ENCODE data around the gene CNKSR3.

Gene CNKSR3

GRCh38 chr6:154479351-154479769, 31.1 kb downstream of the CNKSR3 start:
- ATAC-seq = peak; percentile 71
- no peak for TF ChIP-seq OSR1 (CRISPR knock-in tag; IDR thresholded peaks at IDR 0.05)
- peak; percentile 25; the same call in 1 of the 2 replicates for TF ChIP-seq ISL1 (CRISPR knock-in tag; IDR thresholded peaks at IDR 0.05)
- peak; percentile 91 for TF ChIP-seq PATZ1 (CRISPR knock-in tag; IDR thresholded peaks at IDR 0.05; ENCODE audit: borderline replicate concordance)
- no peak for TF ChIP-seq SNAI2 (CRISPR knock-in tag; IDR thresholded peaks at IDR 0.05)
- no peak for TF ChIP-seq RARB (CRISPR knock-in tag; IDR thresholded peaks at IDR 0.05)

- TF ChIP-seq RARB (CRISPR knock-in tag; IDR thresholded peaks at IDR 0.05) (no peak), ZNF70 (CRISPR knock-in tag; IDR thresholded peaks at IDR 0.05) (no peak), ZC3H10 (CRISPR knock-in tag; IDR thresholded peaks at IDR 0.05) (no peak), ZFP30 (CRISPR knock-in tag; IDR thresholded peaks at IDR 0.05) (no peak), ARNTL (CRISPR knock-in tag; IDR thresholded peaks at IDR 0.05; ENCODE audit: borderline replicate concordance, low read depth) (no peak), PATZ1 (CRISPR knock-in tag; IDR thresholded peaks at IDR 0.05; ENCODE audit: borderline replicate concordance) (no peak), TOX (CRISPR knock-in tag; IDR thresholded peaks at IDR 0.05; ENCODE audit: borderline replicate concordance) (no peak), ZFP3 (CRISPR knock-in tag; IDR thresholded peaks at IDR 0.05) (no peak), OSR1 (CRISPR knock-in tag; IDR thresholded peaks at IDR 0.05) (no peak), BACH2 (CRISPR knock-in tag; IDR thresholded peaks at IDR 0.05; ENCODE audit: borderline replicate concordance) (no peak), ZNF8 (CRISPR knock-in tag; IDR thresholded peaks at IDR 0.05) (no peak)
- peak; percentile 51 for ATAC-seq
Measured at GRCh38 chr6:154478701-154479060, 31.8 kb downstream of the CNKSR3 start.

- ATAC-seq = no peak; the same call in 2 of the 3 replicates
- TF ChIP-seq ESRRG (CRISPR knock-in tag; IDR thresholded peaks at IDR 0.05) (no peak), ISL1 (CRISPR knock-in tag; IDR thresholded peaks at IDR 0.05) (no peak), GLIS3 (CRISPR knock-in tag; IDR thresholded peaks at IDR 0.05) (no peak), TCF4 (CRISPR knock-in tag; IDR thresholded peaks at IDR 0.05; ENCODE audit: borderline replicate concordance) (no peak)
Measured at GRCh38 chr6:154478021-154478700, 32.3 kb downstream of the CNKSR3 start.

GRCh38 chr6:154476494-154476893, 34.0 kb downstream of the CNKSR3 start:
- ATAC-seq = no peak
- TF ChIP-seq CSRNP3 (CRISPR knock-in tag; IDR thresholded peaks at IDR 0.05) (no peak), ZC3H10 (CRISPR knock-in tag; IDR thresholded peaks at IDR 0.05) (no peak), ZNF565 (CRISPR knock-in tag; conservative IDR thresholded peaks at IDR 0.05; ENCODE audit: low read depth) (no peak), OSR1 (CRISPR knock-in tag; IDR thresholded peaks at IDR 0.05) (no peak), BACH2 (CRISPR knock-in tag; IDR thresholded peaks at IDR 0.05; ENCODE audit: borderline replicate concordance) (no peak), TCF4 (CRISPR knock-in tag; IDR thresholded peaks at IDR 0.05; ENCODE audit: borderline replicate concordance) (no peak), CSDC2 (CRISPR knock-in tag; IDR thresholded peaks at IDR 0.05) (no peak), ISL1 (CRISPR knock-in tag; IDR thresholded peaks at IDR 0.05) (no peak), RARB (CRISPR knock-in tag; IDR thresholded peaks at IDR 0.05) (no peak), TSHZ2 (CRISPR knock-in tag; IDR thresholded peaks at IDR 0.05) (no peak), ZNF8 (CRISPR knock-in tag; IDR thresholded peaks at IDR 0.05) (no peak), ZFP30 (CRISPR knock-in tag; IDR thresholded peaks at IDR 0.05) (no peak), ARNTL (CRISPR knock-in tag; IDR thresholded peaks at IDR 0.05; ENCODE audit: borderline replicate concordance, low read depth) (no peak)

All from SK-N-SH treated with all-trans-retinoic acid at 6 μM for 48 hours (cell line).